Fibroblast of lung (primary cell): Measurements from ENCODE around the gene GOPC.

Source experiments
- CTCF ChIP-seq, 2 donors: IDR thresholded peaks in 1 of 2; conservative IDR thresholded peaks in 1 of 2; 1 replicate in 1 of 2; 2 replicates in 1 of 2; pipeline ENCODE4 v1.5.1; 2011 to 2012; ENCODE audit warnings: low read length in 2 of 2, control low read depth in 1 of 2, inconsistent platforms in 1 of 2, low read depth in 1 of 2, mild to moderate bottlenecking in 1 of 2
- EZH2 ChIP-seq: IDR thresholded peaks from 2 replicates; pipeline ENCODE4 v1.5.1; 2012; ENCODE audit warnings: low read length, control low read depth, mild to moderate bottlenecking; ENCODE audit errors: missing control alignments

- TF ChIP-seq CTCF (conservative IDR thresholded peaks at IDR 0.05 in 1 of 2, IDR thresholded peaks at IDR 0.05 in 1 of 2; ENCODE audit: low read depth in 1 of 2, low read length in 2 of 2) (no peak), EZH2 (no peak)
Measured at GRCh38 chr6:117542493-117542892, 59.8 kb downstream of the GOPC start.
